Measurements from ENCODE around the gene SKA1.

GRCh38 chr18:50395093-50395492 is 20.2 kb downstream of the SKA1 start:
- TF ChIP-seq SMC3 (IDR thresholded peaks at IDR 0.05) (no peak), POLR2A (IDR thresholded peaks at IDR 0.05; ENCODE audit: low read length) (no peak), CBX8 (IDR thresholded peaks at IDR 0.05) (no peak), EP300 (IDR thresholded peaks at IDR 0.05) (no peak)
- TF ChIP-seq, protein P1, sequence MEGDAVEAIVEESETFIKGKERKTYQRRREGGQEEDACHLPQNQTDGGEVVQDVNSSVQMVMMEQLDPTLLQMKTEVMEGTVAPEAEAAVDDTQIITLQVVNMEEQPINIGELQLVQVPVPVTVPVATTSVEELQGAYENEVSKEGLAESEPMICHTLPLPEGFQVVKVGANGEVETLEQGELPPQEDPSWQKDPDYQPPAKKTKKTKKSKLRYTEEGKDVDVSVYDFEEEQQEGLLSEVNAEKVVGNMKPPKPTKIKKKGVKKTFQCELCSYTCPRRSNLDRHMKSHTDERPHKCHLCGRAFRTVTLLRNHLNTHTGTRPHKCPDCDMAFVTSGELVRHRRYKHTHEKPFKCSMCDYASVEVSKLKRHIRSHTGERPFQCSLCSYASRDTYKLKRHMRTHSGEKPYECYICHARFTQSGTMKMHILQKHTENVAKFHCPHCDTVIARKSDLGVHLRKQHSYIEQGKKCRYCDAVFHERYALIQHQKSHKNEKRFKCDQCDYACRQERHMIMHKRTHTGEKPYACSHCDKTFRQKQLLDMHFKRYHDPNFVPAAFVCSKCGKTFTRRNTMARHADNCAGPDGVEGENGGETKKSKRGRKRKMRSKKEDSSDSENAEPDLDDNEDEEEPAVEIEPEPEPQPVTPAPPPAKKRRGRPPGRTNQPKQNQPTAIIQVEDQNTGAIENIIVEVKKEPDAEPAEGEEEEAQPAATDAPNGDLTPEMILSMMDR (IDR thresholded peaks at IDR 0.05): no peak
